Measurements from ENCODE around the gene PHACTR2. TPM values are rescaled to one million over a fixed set of nuclear protein-coding genes. Genes with fewer than 3 reads are reported as not detected.

The PHACTR2 gene
- polyA plus RNA-seq, 1 experiment = 38.0 TPM

DNA sequence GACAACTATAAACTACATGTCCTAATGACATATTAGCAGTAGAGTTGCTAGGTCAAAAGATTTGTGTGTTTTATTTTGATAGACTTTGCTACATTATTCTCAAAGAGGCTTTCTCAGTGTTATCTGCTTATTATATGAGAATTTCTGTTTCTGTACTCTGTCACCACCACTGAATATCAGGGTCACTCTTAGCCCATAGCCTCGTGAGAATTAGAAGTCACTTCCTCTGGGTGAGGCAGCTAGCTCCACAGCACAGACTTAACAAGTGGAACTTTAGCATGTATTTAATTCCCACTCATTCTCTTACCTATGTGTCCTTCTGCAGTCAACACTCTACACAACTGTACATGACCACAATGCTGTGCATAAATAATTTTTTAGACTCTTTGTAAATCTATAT lies 6.7 kb downstream of the PHACTR2 start:
- Histone ChIP-seq H3K27me3 (ENCODE audit: control insufficient read depth, insufficient read depth, low read length) (no peaks in the 10 kb centered on the region), H3K27ac (ENCODE audit: low read depth, low read length) (no peak overlapping the region), H3K4me3 (ENCODE audit: low read depth, low read length) (no peak overlapping the region), H3K9me3 (ENCODE audit: control insufficient read depth, insufficient read depth, low read length) (no peaks in the 10 kb centered on the region)
- TF ChIP-seq, protein P1, sequence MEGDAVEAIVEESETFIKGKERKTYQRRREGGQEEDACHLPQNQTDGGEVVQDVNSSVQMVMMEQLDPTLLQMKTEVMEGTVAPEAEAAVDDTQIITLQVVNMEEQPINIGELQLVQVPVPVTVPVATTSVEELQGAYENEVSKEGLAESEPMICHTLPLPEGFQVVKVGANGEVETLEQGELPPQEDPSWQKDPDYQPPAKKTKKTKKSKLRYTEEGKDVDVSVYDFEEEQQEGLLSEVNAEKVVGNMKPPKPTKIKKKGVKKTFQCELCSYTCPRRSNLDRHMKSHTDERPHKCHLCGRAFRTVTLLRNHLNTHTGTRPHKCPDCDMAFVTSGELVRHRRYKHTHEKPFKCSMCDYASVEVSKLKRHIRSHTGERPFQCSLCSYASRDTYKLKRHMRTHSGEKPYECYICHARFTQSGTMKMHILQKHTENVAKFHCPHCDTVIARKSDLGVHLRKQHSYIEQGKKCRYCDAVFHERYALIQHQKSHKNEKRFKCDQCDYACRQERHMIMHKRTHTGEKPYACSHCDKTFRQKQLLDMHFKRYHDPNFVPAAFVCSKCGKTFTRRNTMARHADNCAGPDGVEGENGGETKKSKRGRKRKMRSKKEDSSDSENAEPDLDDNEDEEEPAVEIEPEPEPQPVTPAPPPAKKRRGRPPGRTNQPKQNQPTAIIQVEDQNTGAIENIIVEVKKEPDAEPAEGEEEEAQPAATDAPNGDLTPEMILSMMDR (IDR thresholded peaks at IDR 0.05; ENCODE audit: low read depth, low read length) = no peak
- POLR2A ChIA-PET = no interaction called here
- no peak for DNase-seq (ENCODE audit: low read depth, low spot score)
- CTCF ChIA-PET = no interaction called here

DNA sequence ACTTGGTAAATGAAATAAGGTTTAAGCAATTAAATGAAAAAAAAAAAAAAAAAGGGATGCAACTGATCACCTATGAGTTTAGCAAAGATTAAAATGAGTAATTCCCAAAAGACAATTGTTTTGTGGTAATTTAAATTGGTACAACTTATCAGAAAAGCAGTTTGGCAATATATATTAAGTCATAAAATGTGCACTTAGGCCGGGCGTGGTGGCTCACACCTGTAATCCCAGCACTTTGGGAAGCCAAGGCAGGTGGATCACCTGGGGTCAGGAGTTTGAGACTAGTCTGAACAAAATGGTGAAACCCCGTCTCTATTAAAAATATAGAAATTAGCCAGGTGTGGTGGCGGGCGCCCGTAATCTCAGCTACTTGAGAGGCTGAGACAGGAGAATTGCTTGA lies 7.9 kb downstream of the PHACTR2 start:
- ChIA-PET POLR2A (no interaction called here), CTCF (interaction anchor here (0.7 kb wide), 1 partner anchor 110 kb away, joined by 6 read pairs; no protein-coding TSS in a partner anchor)
- DNase-seq (ENCODE audit: low read depth, low spot score) = no peak
- Histone ChIP-seq H3K27ac (ENCODE audit: low read depth, low read length) (no peak overlapping the region), H3K27me3 (ENCODE audit: control insufficient read depth, insufficient read depth, low read length) (no peaks in the 10 kb centered on the region), H3K9me3 (ENCODE audit: control insufficient read depth, insufficient read depth, low read length) (no peaks in the 10 kb centered on the region), H3K4me3 (ENCODE audit: low read depth, low read length) (no peak overlapping the region)
- TF ChIP-seq, protein P1 (IDR thresholded peaks at IDR 0.05; ENCODE audit: low read depth, low read length) = no peak

DNA sequence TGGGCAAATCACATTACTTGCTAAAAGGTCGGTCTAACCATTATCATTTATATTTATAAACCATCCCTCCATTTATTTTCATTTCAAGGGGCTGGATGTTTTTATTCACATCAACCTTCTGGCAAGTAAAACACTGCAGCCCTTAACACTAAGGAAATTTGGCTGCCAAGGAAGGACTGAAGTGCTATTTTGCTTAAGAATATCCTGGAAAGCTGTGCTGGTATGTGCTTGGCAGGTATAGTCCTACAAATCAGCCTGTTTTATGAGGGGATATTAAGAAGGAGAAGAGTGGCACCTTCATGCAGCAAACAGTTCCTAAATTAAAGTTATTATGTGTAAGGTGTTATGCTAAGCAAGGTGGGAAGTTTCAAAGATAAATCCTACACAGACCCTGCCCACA lies 9.8 kb downstream of the PHACTR2 start:
- no peak for DNase-seq (ENCODE audit: low read depth, low spot score)
- ChIA-PET POLR2A (no interaction called here), CTCF (no interaction called here)
- TF ChIP-seq, protein P1 (IDR thresholded peaks at IDR 0.05; ENCODE audit: low read depth, low read length) = no peak
- no peak overlapping the region for H3K27ac ChIP-seq (ENCODE audit: low read depth, low read length)
- no peaks in the 10 kb centered on the region for H3K27me3 ChIP-seq (ENCODE audit: control insufficient read depth, insufficient read depth, low read length)
- no peak overlapping the region for H3K4me3 ChIP-seq (ENCODE audit: low read depth, low read length)
- H3K9me3 ChIP-seq (ENCODE audit: control insufficient read depth, insufficient read depth, low read length) = no peaks in the 10 kb centered on the region

DNA sequence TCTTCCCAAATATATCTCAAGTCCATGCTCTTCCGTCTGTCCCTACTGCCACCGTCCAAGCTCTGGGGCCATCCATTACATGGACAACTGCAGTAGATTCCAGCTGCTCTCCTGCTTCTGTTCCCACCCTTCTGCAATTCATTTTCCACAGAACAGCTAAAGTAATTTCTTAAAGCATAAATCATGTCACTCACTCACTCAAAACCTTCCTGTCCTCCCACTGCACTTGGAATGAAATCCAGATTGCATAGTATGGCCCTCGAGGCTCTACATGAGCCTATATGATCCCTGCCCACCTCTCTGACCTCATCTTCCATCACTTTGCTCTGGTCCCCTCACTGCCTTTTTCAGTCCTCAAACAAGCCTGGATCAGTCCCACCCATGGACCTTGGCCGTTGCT lies 10.9 kb downstream of the PHACTR2 start:
- ChIA-PET POLR2A (no interaction called here), CTCF (interaction anchor here (2.0 kb wide), 1 partner anchor 113 kb away, joined by 7 read pairs; no protein-coding TSS in a partner anchor)

DNA sequence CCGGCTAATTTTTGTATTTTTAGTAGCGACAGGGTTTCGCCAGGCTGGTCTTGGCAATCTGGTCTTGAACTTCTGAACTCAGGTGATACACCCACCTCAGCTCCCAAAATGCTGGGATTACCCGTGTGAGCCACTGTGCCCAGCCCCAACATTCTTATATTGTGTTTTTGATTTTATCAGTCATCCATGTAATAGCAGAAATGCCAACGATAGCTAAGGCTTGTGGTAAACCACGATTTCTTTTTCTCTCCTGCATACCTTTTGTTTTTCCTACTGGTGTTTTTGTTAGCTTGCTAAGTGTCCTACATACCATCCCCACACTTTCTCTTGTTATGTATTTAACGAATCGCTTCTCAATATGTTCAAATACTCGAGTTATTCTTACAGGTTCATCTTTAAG lies 12.1 kb downstream of the PHACTR2 start:
- POLR2A ChIA-PET = no interaction called here
- Histone ChIP-seq H3K9me3 (ENCODE audit: control insufficient read depth, insufficient read depth, low read length) (no peaks in the 10 kb centered on the region), H3K27ac (ENCODE audit: low read depth, low read length) (no peak overlapping the region), H3K27me3 (ENCODE audit: control insufficient read depth, insufficient read depth, low read length) (no peaks in the 10 kb centered on the region), H3K4me3 (ENCODE audit: low read depth, low read length) (no peak overlapping the region)
- DNase-seq (ENCODE audit: low read depth, low spot score) = no peak
- TF ChIP-seq, protein P1 (IDR thresholded peaks at IDR 0.05; ENCODE audit: low read depth, low read length) = no peak
- CTCF ChIA-PET = interaction anchor here (2.0 kb wide), 1 partner anchor 114 kb away, joined by 7 read pairs; no protein-coding TSS in a partner anchor

More for the DNA sequence above, 10.9 kb downstream of the PHACTR2 start:
- H3K27ac ChIP-seq (ENCODE audit: low read depth, low read length) = no peak overlapping the region
- no peaks in the 10 kb centered on the region for H3K27me3 ChIP-seq (ENCODE audit: control insufficient read depth, insufficient read depth, low read length)
- DNase-seq (ENCODE audit: low read depth, low spot score) = no peak
- TF ChIP-seq, protein P1 (IDR thresholded peaks at IDR 0.05; ENCODE audit: low read depth, low read length) = no peak
- no peaks in the 10 kb centered on the region for H3K9me3 ChIP-seq (ENCODE audit: control insufficient read depth, insufficient read depth, low read length)
- H3K4me3 ChIP-seq (ENCODE audit: low read depth, low read length) = no peak overlapping the region

All from AG04450 (cell line).